Stomach (tissue), 4 donors: ENCODE data around the gene RASA3.

Experiments
- EP300 ChIP-seq: sonication (generic); formaldehyde crosslinking; IDR thresholded peaks from one replicate; pipeline ENCODE4 v1.6.1; 2017; ENCODE audit warnings: antibody characterized with exemption
- POLR2A ChIP-seq, 4 donors: fragments of 450-650 bp; IDR thresholded peaks; one replicate each; pipeline ENCODE4 v1.6.1; 2016; ENCODE audit warnings: antibody characterized with exemption in 4 of 4, control low read depth in 2 of 4, mild to moderate bottlenecking in 1 of 4, moderate library complexity in 1 of 4
- POLR2AphosphoS5 ChIP-seq, 3 donors: sonication (generic); formaldehyde crosslinking; IDR thresholded peaks; one replicate each; pipeline ENCODE4 v1.6.1; 2016; ENCODE audit warnings: antibody characterized with exemption in 3 of 3
- TF ChIP-seq, protein P1 (sequence below), 7 experiments: fragments of 450-650 bp in 4 of 7; fragments of 200-600 bp in 3 of 7; sonication (generic) in 3 of 7; IDR thresholded peaks; one replicate each; pipeline ENCODE4 v1.5.1; 2016 to 2019; ENCODE audit warnings: antibody characterized with exemption in 7 of 7, control low read depth in 2 of 7, mild to moderate bottlenecking in 1 of 7

DNA sequence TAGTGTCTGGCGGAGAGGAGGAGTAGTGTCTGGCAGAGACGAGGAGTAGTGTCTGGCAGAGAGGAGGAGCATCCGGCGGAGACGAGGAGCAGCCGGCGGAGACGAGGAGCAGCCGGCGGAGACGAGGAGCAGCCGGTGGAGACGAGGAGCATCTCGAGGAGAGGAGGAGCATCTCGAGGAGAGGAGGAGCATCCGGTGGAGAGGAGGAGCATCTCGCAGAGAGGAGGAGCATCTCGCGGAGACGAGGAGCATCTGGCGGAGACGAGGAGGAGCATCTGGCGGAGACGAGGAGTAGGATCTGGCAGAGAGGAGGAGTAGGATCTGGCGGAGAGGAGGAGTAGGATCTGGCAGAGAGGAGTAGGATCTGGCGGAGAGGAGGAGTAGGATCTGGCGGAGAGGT is 176.7 kb downstream of the RASA3 start:
- TF ChIP-seq, protein P1, sequence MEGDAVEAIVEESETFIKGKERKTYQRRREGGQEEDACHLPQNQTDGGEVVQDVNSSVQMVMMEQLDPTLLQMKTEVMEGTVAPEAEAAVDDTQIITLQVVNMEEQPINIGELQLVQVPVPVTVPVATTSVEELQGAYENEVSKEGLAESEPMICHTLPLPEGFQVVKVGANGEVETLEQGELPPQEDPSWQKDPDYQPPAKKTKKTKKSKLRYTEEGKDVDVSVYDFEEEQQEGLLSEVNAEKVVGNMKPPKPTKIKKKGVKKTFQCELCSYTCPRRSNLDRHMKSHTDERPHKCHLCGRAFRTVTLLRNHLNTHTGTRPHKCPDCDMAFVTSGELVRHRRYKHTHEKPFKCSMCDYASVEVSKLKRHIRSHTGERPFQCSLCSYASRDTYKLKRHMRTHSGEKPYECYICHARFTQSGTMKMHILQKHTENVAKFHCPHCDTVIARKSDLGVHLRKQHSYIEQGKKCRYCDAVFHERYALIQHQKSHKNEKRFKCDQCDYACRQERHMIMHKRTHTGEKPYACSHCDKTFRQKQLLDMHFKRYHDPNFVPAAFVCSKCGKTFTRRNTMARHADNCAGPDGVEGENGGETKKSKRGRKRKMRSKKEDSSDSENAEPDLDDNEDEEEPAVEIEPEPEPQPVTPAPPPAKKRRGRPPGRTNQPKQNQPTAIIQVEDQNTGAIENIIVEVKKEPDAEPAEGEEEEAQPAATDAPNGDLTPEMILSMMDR (IDR thresholded peaks at IDR 0.05): no peak
- TF ChIP-seq EP300 (no peak), POLR2AphosphoS5 (IDR thresholded peaks at IDR 0.05) (no peak), POLR2A (IDR thresholded peaks at IDR 0.05) (no peak)
